NCI-H1694 (cell line): ENCODE results near the gene C7orf33.

Experiments
- DNase-seq: peaks from one replicate; lab custom pipeline; 2025; lab: John Stamatoyannopoulos, UW

Gene C7orf33

DNA sequence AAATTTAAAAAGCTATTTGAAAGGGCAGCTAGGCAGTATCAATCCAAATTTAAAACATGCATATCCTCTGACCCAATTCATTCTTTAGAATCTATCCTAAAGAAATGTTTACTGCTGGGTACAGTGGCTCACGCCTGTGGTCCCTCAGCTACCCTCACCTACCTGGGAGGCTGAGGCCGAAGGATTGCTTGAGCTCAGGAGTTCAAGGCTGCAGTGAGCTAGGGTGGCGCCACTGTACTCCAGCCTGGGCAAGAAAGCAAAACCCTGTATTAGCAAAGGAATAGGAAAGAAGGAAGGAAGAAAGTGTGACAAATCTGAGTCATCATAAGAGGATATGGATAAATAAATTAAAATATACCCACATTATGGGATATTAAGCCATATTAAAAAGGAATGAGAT, 36.3 kb downstream of the C7orf33 start:
- DNase-seq: no peak

DNA sequence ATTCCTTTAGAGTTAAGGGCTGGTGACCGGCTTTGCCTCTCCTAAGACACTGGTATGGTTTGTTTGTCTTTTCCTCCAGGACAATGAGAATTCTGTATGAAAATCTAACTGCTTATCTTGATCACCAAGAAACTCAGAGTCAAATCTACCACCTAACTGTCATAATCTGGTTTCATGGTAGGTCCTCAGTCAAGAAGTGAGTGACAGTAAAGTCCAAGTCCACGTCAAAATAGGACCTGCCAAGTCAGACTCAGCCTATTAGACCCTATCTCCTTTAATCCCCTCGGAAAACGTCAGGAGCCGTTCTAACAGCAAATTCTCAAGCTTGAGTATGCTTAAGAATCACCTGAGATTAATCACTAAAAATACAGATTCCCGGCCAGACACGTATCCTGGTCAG, 37.4 kb downstream of the C7orf33 start:
- DNase-seq: no peak

DNA sequence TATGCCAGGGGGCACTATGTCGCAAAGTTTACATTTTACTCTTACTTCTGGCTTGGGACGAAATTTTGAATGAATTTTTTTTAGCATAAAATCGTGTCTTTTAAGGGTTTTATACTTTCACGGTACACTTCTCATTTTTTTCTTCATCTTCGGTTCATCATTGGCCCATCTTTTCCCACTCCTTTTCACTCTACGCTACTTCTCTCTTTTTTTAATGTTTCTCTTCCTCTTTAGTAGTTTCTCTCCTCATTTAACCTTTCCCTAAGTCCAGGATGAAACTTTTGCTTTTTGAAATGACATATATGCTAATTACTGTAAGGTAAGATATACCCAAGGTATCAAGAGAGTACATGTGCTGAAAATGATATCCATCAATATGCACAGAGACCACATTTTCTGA, 39.5 kb downstream of the C7orf33 start:
- DNase-seq: no peak

DNA sequence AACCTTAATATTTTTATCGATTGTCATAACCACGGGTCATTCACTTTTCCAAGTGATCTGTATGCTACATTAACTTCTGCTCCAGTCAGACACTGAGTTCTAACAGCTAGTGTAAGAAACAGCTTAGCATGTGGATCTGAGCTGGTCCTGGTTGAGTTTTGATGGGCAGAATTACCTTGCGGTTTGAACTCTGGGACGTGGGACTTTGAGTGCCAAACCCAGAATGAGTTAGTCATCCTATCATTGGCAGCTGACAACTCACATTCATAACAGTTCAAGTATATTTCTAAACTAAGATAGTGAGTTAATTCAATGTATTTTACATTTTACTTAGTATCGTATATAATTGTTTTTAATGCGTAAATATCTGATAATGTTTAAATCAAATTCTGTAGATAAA, 43.2 kb downstream of the C7orf33 start:
- no peak for DNase-seq

DNA sequence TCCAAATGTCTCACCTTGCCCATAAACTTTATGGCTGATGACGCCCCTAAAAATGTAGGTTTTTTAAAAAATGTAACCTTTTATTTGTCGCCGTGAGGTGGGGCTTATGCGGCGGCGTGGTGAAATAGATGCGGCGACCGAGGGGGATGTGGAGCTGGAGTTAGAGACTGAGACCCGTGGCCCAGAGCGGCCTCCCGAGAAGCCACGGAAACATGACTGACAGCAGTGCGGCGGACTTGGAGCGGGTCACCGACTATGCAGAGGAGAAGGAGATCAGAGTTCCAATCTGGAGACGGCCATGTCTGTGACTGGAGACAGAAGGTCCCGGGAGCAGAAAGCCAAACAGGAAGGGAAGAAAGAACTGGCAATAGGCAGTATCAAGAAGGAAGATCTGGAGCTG, 46.5 kb downstream of the C7orf33 start:
- no peak for DNase-seq

DNA sequence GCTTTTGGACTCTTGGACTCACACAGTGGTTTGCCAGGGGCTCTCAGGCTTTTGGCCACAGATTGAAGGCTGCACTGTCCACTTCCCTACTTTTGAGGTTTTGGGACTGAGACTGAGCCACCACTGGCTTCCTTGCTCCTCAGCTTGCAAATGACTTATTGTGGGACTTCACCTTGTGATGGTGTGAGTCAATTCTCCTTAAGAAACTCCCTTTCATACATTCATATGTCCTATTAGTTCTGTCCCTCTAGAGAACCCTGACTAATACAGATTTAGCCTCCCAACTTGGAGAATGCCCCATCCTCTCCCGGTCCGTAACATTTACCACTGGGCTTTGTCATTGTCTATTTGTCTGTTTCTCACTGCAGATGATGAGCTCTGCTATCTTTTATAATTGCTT, 55.3 kb downstream of the C7orf33 start:
- DNase-seq: no peak

DNA sequence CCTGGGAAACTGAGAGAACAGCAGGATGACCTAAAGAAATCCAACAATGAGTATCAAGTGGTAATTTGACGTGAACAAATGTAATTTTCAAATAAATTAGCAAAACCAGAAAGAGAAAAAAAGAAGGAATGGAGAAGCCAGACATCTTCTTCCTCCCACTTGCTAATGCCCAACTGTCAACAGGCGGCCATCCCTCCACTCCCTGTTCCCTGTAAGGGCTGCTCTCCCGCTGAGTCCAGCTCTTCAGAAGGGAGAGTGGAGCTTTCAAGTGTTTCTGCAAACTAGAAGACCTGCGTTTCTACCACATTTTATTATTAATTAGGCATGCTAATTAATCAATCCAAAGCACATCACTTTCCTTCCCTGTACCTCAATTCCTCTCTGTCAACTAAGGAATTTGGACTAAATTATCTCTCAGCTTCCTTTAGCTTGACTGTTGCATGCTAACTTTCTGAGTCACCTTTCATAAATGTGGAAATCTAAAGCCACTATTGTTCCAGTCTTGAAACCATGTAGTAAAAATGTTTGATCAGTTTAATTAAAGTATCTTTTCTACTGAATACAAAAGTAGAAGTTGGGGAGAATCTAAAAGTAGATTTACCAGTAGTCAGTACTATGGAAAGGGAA, 59.8 kb downstream of the C7orf33 start:
- no peak for DNase-seq

DNA sequence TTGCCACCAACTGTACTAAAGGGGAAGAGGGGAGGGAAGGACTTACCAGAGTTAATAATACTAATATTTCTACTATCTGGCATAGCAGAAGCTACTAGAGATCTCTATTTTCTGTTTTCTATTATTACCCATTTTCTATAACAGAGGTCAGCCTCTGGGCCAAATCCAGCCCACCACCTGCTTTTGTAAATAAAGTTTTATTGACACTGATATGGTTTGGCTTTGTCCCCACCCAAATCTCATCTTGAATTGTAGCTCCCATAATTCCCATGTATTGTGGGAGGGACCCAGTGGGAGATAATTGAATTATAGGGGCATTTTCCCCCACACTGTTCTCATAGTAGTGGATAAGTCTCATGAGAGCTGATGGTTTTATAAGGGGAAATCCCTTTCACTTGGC, 62.2 kb downstream of the C7orf33 start:
- DNase-seq: no peak

DNA sequence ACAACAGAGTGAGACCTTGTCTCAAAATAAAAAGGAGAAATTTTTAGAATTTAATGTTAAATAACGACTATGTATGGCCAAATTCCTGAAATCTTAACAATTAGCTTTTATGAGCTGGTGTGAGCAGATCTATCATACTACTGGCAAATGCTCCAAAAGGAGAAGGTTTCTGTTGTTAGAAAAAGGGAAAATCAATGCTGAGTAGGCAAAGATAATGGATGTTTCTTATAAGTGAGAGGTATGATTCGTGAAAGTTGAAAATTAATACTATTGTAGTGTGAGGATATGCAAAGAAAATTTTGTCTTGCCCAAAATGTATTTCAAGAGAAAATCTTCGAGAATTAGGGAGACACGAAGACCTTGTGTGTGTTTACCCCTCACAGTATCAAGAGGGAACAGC, 67.4 kb downstream of the C7orf33 start:
- no peak for DNase-seq

DNA sequence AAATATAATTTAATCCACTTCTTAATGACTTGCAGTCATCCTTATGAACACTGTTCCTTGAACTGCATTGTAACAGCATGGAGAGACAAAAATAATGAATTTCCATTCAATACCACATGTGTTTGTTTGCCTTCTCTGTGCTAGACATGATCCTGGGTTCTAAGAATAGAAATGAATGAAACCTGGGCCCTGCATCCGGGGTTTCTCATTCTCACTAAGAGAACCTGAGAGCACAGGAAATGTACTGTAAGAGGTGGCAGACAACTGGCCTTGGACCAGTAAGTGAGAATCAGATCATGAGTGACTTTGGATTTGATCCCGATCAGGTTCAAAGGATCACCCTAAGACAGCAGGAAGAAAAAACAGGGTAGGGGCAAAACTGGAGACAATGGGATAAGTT, 70.9 kb downstream of the C7orf33 start:
- no peak for DNase-seq

DNA sequence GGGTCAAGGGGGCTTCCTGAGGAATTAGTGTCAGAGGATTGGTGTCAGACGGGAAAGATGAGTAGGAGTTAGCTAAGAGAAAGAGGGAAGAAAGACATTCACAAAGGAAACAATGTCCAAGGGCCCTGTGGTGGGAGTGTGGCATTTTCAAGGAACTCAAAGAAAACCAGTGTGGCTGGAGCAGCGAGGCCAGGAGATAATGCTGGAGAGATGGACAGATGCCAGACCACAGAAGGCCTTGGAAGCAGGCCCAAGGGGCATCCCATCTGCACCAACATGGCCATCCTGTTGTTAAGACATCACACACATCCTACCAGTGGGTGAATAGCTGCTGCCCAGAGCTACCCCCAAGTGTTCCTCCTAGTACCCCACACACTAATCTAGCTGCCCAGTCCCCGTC, 72.1 kb downstream of the C7orf33 start:
- no peak for DNase-seq

DNA sequence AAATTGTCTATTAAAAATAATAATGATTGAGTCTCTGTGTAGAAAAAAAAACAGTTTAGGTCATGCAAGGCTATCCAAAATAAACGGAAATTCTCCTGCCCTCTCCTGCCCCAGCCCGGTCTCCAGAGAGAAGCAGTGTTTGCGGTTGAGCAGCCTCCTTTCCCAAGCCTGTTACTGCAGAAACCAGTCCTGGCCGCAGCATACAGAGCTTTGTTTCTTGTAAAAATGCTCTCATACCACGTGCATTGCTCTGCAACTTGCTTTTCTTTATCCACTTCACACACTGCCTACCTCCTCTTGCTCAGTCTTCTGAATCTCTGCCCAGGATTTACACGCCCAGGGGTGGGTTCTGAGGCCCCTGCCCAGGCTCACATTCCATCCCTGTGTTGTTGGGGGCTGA, 73.8 kb downstream of the C7orf33 start:
- DNase-seq: no peak

DNA sequence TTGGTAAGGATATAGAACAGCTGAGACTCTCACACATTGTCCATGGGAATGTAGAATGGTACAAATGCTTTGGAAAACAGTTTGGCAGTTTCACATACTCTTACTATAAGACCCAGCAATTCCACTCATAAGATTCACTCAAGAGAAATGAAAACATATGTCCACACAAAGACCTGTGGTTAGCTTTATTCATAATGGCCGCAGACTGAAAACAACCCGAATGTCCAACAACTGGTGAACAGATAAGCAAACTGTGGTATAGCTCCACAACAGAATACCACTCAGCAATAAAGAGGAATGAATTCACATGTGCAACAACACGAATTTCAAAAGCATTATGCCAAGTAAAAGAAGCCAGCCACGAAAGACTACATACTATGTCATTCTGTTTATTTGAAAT, 74.7 kb downstream of the C7orf33 start:
- DNase-seq: no peak
